HG03565 (cell line): ENCODE results near the gene TUBA1C.
"Not testable (repeated sequence)": the region's sequence is repeated elsewhere in the genome, so short reads cannot be mapped to it uniquely, and the experiment has no call there.

Source experiments
- ATAC-seq: cut with Tn5 transposase; IDR thresholded peaks from one replicate; pipeline ENCODE4 v1.9.1; 2021; ENCODE audit warnings: mild to moderate bottlenecking, moderate library complexity; ENCODE audit not compliant: unreplicated experiment

TUBA1C gene

DNA sequence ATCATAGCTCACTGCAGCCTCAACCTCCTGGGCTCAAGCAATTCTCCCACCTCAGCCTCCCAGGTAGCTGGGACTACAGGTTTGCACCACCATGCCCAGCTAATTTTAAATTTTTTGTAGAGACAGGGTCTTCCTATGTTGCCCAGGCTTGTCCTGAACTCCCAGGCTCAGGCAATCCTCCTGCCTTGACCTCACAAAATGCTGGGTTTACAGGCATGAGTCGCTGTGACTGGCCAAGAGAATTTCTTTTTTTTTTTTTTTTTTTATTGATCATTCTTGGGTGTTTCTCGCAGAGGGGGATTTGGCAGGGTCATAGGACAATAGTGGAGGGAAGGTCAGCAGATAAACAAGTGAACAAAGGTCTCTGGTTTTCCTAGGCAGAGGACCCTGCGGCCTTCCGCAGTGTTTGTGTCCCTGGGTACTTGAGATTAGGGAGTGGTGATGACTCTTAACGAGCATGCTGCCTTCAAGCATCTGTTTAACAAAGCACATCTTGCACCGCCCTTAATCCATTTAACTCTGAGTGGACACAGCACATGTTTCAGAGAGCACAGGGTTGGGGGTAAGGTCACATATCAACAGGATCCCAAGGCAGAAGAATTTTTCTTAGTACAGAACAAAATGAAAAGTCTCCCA is 18.0 kb downstream of the TUBA1C start:
- ATAC-seq, result not testable (repeated sequence)

DNA sequence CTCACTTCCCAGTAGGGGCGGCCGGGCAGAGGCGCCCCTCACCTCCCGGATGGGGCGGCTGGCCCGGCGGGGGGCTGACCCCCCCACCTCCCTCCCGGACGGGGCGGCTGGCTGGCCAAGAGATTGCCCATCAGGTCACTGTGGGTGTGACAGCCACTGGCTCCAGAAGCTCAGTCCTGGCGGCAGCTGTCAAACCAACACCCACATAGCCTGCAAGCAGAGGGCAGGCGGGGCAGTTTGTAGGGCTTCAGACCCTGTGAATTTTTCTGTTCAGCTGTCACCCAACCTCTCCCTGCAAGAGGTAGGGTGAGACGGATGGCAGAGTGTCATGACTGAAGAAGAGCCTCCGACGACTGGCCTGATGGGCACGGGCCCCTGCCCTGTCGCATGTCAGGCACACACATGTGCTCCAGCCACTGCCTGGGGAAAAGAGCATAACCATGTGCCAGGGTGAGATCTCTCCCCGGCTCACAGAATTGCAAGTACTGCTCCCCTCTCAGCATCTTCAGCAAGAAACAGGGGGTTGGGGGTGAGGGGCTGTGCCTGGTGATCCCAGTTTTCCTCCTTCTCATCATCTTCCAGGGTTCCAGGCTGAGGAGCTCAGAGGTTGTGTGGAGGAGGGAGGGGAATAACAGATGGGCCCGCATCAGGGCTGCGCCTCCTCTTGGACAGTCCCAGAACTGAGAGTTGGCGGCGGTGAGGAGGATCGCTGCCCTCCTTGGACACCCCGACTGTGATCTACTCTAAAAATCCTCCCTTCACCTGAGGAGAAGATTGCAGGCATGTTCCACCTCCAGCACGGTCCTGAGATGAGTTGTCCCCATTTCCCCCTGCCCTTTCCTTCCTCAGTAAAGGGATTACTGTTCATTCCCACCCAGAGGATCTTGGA is 18.9 kb downstream of the TUBA1C start:
- no peak for ATAC-seq

DNA sequence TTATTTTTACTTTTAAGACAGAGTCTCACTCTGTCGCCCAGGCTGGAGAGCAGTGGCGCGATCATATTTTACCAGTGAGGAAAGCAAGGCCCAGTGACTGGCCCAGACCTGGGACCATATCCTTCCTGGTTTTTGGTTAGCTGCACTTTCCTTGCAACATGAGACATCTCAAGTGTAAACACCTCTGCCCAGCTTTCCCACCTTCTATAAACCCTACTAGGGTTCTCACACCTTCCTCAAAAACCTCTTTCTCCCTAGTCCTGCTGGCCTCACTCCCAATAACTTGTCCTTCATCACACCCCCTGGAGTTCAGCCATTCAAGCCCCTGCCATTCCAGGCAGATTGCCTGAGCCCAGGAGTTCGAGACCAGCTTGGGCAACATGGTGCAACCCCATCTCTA is 19.8 kb downstream of the TUBA1C start:
- ATAC-seq, result no peak

GRCh38 chr12:49287876-49288275 is 23.0 kb downstream of the TUBA1C start:
- no peak for ATAC-seq

DNA sequence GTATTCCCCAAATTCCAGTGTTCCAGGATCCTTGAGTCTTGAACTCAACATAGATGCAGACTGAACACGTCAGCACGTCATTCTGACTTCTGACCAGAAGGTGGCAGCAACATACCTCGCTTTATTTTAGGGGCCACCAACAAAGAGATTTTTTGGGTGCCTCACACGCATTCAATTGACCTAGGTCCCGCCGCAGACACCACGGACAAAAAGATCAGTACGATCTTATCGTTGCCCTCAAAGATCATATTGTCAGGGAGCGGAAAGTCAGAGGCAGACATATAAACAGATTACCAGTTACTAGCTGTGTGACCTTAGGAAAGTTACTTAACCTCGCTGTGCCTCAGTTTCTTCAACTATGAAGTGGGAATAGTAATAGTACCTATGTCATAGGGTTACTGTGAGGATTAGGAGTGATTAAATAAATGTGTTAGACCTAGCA is 23.6 kb downstream of the TUBA1C start:
- no peak for ATAC-seq

GRCh38 chr12:49288922-49289555 is 24.2 kb downstream of the TUBA1C start:
- no peak for ATAC-seq

DNA sequence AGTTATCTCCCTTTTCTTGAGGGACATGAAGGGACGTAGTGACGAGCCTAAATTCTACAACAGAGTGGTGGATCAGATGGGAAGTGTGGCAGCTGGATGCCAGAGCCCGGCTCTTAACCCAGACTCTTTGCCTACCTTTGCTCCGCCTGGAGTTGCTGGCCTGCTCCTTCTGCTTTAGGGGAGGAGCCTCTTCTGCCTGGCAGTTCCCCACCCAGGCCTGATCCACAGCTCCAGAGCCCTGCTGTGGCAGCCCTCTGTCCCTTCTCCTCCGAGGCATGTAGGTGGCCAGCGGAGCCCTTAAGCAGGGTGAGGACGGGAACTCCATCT is 27.8 kb downstream of the TUBA1C start:
- no peak for ATAC-seq

- ATAC-seq, result no peak
These were observed 28.4 kb downstream of the TUBA1C start for GRCh38 chr12:49293056-49293956.

DNA sequence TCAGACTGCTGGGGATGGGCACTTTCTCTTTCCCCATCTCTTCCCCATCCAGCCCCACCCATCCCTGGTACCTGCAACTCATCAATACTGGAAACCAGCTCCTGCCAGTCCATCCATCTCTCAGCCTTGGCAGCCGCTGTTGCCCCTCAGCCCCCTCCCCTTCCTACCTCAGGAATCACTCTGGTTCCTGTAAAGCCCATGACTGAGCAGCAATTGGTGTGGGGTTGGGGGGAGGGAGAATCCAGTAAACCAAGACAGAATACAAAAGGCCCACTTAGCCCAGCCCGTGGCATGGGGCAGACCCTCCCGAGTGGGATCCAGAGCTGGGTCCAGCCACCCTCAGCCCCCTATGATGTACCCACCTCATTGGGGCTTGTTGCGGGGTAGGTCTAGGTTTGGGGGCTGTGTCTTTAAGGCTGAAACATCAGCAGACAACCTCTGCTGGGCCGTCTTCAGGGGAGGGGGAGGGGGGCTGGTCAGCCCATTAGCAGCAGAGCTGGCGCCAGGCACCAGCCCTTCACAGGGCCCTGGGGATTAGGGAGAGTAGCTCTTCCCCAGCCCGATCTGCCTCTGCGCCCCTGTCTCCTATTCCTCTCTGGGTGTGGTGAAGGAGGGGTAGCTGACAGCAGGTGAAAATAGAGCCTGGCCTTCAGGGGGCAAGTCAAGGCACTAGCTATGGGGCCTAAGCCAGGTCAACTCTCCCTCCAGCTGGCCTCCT is 29.4 kb downstream of the TUBA1C start:
- ATAC-seq, result no peak

DNA sequence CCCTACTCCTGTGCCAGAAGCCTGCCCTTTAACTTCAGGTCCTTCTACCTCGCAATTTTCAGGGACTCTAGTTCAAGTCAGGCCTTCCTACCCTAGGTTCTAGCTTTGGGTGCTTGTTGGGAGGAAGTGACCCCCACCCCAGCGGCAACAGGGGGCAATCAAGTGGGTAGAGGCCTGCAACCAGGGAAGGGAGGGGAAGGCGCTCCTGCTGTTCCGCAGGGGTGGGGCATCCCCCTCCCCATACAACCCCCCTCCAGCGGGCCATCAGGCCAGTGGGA is 29.9 kb downstream of the TUBA1C start:
- no peak for ATAC-seq

- no peak for ATAC-seq
These were observed 30.4 kb downstream of the TUBA1C start, which contains the start of gene PRPH for GRCh38 chr12:49295082-49295936. TSS of gene PRPH (plus strand) at chr12:49295147. CDS start at chr12:49295201, 54 bp downstream.

DNA sequence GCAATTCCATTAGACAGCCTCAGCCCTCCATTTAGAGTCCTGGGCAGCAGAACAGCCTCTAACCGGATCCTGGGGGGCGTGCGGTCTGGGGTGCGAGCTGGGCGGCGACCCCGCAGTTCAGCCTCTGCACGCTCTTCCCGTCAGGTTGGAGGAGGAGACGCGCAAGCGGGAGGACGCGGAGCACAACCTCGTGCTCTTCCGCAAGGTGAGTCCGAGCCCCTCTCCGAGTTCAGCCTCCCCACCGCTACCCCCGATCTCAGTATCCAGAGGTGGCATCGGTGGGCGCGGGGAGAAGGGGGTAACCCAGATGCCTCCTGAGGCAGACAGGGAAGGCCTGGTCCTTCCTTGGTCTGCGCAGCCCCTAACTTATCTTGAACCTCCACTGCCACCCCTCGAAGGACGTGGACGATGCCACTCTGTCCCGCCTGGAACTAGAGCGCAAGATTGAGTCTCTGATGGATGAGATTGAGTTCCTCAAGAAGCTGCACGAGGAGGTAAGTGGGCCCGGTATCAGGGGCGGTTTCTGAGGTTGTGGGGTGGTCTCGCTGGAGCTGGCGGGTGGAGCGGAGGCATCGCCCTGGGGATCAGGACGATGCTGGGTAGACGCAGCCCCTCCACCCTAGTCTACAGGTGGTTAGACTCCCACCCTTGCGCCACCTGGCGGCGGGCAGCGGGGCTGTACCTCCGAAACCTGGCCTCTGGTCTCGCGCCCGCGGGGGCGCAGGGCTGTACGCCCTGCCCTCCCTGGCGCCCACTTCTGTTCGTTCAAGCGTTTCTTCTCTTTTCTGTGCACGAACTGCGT is 31.4 kb downstream of the TUBA1C start:
- no peak for ATAC-seq

DNA sequence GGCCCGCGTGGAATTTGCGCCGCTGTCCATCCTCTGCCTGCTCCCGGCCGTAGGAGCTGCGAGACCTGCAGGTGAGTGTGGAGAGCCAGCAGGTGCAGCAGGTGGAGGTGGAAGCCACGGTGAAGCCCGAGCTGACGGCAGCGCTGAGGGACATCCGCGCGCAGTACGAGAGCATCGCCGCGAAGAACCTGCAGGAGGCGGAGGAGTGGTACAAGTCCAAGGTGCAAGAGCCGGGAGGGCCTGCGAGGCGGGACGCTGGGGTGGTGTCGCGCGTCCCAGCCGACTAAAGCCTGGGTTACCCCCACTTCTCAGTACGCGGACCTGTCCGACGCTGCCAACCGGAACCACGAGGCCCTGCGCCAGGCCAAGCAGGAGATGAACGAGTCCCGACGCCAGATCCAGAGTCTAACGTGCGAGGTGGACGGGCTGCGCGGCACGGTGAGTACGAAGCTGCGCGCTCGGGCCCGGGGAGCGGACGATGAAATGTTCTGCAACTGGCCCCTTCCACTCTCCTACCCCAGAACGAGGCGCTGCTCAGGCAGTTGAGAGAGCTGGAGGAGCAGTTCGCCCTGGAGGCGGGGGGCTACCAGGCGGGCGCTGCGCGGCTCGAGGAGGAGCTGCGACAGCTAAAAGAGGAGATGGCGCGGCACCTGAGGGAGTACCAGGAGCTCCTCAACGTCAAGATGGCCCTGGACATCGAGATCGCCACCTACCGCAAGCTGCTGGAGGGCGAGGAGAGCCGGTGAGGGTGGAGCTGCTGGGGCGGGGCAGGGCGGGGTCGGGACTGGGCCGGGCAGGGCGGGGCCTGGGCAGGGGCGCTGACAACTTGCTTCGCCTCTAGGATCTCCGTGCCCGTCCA is 32.2 kb downstream of the TUBA1C start:
- ATAC-seq, result no peak

DNA sequence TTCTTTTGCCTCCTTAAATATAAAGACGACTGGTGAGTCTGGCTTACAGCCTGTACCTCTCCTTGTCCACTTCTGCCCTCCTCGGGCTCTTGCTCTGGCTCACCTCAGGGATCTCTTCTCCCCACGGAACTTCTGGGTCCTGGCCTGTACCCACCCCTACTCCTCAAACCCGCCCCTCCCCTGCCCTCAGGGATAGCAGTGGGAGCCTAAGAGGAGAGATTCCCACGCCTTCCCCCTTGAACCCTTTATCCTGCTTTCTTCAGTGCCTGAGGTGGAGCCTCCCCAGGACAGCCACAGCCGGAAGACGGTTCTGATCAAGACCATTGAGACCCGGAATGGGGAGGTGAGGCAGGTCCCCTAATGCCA is 32.8 kb downstream of the TUBA1C start:
- no peak for ATAC-seq

GRCh38 chr12:49298160-49298559 is 33.3 kb downstream of the TUBA1C start:
- ATAC-seq, result no peak

- no peak for ATAC-seq
These were observed 36.9 kb downstream of the TUBA1C start for GRCh38 chr12:49301760-49302159.

- ATAC-seq, result no peak
These were observed 39.3 kb downstream of the TUBA1C start for GRCh38 chr12:49304161-49304560.
